C4-2B (cell line): ENCODE measurements around the gene ZGPAT.

Experiments
- CTCF ChIP-seq: fragments of 450-650 bp; conservative IDR thresholded peaks from 2 replicates; pipeline ENCODE4 v1.5.1; 2017; ENCODE audit warnings: mild to moderate bottlenecking
- ZFX ChIP-seq: fragments of 450-650 bp; IDR thresholded peaks from 2 replicates; pipeline ENCODE4 v1.6.1; 2017

- TF ChIP-seq CTCF (no peak), ZFX (no peak)
Observed at GRCh38 chr20:63765902-63766301, 58.1 kb downstream of the ZGPAT start.
